ENCODE measurements around the gene VTI1B. TPM values are rescaled to one million over a fixed set of nuclear protein-coding genes. Genes with fewer than 3 reads are reported as not detected.
"Not testable (repeated sequence)": the region's sequence is repeated elsewhere in the genome, so short reads cannot be mapped to it uniquely, and the experiment has no call there.

The VTI1B gene
- total RNA-seq, 2 experiments from 2014 or later, result 41.5 to 93.3 TPM

DNA sequence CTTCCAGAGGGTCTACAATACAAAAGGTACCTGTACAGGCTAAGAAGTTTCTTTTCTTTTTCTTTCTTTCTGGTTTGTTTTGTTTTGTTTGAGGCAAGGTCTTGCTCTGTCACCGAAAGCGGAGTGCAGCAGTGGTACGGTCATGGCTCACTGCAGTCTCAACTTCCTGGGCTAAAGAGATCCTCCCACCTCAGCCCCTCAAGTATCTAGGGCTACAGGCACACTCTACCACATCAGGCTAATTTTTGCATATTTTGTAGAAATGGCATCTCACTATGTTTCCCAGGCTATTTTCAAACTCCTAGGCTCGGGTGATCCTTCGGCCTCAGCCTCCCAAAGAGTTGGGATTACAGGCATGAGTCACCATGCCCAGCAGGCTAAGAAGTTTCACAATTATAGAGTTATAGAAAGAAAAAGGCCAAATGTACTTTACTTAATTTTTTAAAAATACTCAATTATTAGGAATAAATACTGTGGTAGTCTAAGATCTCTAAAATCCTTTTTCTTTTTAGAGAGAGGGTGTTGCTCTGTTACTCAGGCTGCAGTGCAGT, 71.4 kb downstream of the VTI1B start:
- H3K27ac ChIP-seq (ENCODE audit: low read depth, low read length, poor library complexity, severe bottlenecking), result no peak overlapping the region
- CTCF ChIA-PET (ENCODE audit: unreplicated experiment), result no interaction called here
- DNase-seq (ENCODE audit: low spot score), result peak; percentile 68

GRCh38 chr14:67602076-67602475, 72.4 kb downstream of the VTI1B start:
- POLR2A ChIA-PET, result interaction anchor here (0.7 to 0.8 kb wide), 3 partner anchors 17 to 64 kb away, joined by 3 to 4 read pairs (median 3); no protein-coding TSS in a partner anchor
- H3K4me2 ChIP-seq (ENCODE audit: low read length), result no peak overlapping the region
- TF ChIP-seq EZH2phosphoT487 (IDR thresholded peaks at IDR 0.05; ENCODE audit: borderline replicate concordance, low read depth, low read length), result no peak
- TF ChIP-seq, protein P1, sequence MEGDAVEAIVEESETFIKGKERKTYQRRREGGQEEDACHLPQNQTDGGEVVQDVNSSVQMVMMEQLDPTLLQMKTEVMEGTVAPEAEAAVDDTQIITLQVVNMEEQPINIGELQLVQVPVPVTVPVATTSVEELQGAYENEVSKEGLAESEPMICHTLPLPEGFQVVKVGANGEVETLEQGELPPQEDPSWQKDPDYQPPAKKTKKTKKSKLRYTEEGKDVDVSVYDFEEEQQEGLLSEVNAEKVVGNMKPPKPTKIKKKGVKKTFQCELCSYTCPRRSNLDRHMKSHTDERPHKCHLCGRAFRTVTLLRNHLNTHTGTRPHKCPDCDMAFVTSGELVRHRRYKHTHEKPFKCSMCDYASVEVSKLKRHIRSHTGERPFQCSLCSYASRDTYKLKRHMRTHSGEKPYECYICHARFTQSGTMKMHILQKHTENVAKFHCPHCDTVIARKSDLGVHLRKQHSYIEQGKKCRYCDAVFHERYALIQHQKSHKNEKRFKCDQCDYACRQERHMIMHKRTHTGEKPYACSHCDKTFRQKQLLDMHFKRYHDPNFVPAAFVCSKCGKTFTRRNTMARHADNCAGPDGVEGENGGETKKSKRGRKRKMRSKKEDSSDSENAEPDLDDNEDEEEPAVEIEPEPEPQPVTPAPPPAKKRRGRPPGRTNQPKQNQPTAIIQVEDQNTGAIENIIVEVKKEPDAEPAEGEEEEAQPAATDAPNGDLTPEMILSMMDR (conservative IDR thresholded peaks at IDR 0.05; ENCODE audit: low read length), result no peak
- CTCF ChIA-PET (ENCODE audit: unreplicated experiment), result no interaction called here
- H3K9me2 ChIP-seq (ENCODE audit: insufficient read depth, low read length), result no peaks in the 10 kb centered on the region
- H3K27ac ChIP-seq (ENCODE audit: low read depth, low read length, poor library complexity, severe bottlenecking), result no peak overlapping the region
- intact Hi-C loops (cut with micrococcal nuclease; ENCODE audit: unreplicated experiment), result loop anchor here (10.0 kb wide), 1 partner anchor 213 kb away; the partner anchor contains the start of genes RAD51B and ZFYVE26
- no peaks in the 10 kb centered on the region for H4K20me1 ChIP-seq (ENCODE audit: insufficient read depth, low read length)
- BruUV-seq (replicated peaks), result no TSS peak
- H3K4me3 ChIP-seq (ENCODE audit: low read depth, low read length, poor library complexity, severe bottlenecking), result no peak overlapping the region
- H2AFZ ChIP-seq (ENCODE audit: low read length), result peak overlapping the region; percentile 61; the same call in 1 of the 2 replicates
- H3K36me3 ChIP-seq (ENCODE audit: insufficient read depth, low read length), result no peaks in the 10 kb centered on the region
- no peaks in the 10 kb centered on the region; the same call in 1 of the 2 replicates for H3K9me3 ChIP-seq (ENCODE audit: low read length)
- peaks cover 7% of the 10 kb centered on the region; the same call in 1 of the 2 replicates for H3K79me2 ChIP-seq (ENCODE audit: insufficient read depth, low read depth, low read length)
- H3K4me1 ChIP-seq (ENCODE audit: insufficient read depth, low read length, poor library complexity, severe bottlenecking), result peaks cover 22% of the 10 kb centered on the region
- no peak for DNase-seq (ENCODE audit: low spot score)

More for the DNA sequence above, 71.4 kb downstream of the VTI1B start:
- peaks cover 22% of the 10 kb centered on the region for H3K4me1 ChIP-seq (ENCODE audit: insufficient read depth, low read length, poor library complexity, severe bottlenecking)
- no peaks in the 10 kb centered on the region for H3K9me2 ChIP-seq (ENCODE audit: insufficient read depth, low read length)
- no TSS peak for BruUV-seq (replicated peaks)
- TF ChIP-seq, protein P1 (conservative IDR thresholded peaks at IDR 0.05; ENCODE audit: low read length), result no peak
- TF ChIP-seq EZH2phosphoT487 (IDR thresholded peaks at IDR 0.05; ENCODE audit: borderline replicate concordance, low read depth, low read length), result no peak
- POLR2A ChIA-PET, result interaction anchor here (0.7 to 1.4 kb wide), 4 partner anchors 12 to 63 kb away, joined by 3 to 9 read pairs (median 4); no protein-coding TSS in a partner anchor
- H3K9me3 ChIP-seq (ENCODE audit: low read length), result no peaks in the 10 kb centered on the region; the same call in 1 of the 2 replicates
- H4K20me1 ChIP-seq (ENCODE audit: insufficient read depth, low read length), result no peaks in the 10 kb centered on the region
- H3K4me3 ChIP-seq (ENCODE audit: low read depth, low read length, poor library complexity, severe bottlenecking), result no peak overlapping the region
- peak overlapping the region; percentile 34; the same call in 1 of the 2 replicates for H3K4me2 ChIP-seq (ENCODE audit: low read length)
- intact Hi-C loops (cut with micrococcal nuclease; ENCODE audit: unreplicated experiment), result loop anchor here (10.0 kb wide), 1 partner anchor 212 kb away; the partner anchor contains the start of genes RAD51B and ZFYVE26
- H2AFZ ChIP-seq (ENCODE audit: low read length), result peak overlapping the region; percentile 61
- no peaks in the 10 kb centered on the region for H3K36me3 ChIP-seq (ENCODE audit: insufficient read depth, low read length)
- peaks cover 7% of the 10 kb centered on the region; the same call in 1 of the 2 replicates for H3K79me2 ChIP-seq (ENCODE audit: insufficient read depth, low read depth, low read length)

DNA sequence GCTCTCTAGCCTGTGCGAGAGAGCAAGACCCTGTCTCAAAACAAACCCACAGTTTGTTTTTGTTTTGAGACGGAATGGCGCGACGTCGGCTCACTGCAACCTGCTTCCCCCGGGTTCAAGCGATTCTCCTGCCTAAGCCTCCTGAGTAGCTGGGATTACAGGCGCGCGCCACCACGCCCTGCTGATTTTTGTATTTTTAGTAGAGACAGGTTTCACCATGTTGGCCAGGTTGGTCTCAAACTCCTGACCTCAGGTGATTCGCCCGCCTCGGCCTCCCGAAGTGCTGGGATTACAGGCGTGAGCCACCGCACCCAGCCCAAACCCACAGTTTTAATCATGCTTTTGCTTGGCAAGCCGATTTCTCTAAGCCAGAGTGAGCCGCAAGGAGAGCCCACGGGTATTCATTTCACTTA, 73.9 kb downstream of the VTI1B start:
- H4K20me1 ChIP-seq (ENCODE audit: insufficient read depth, low read length); H3K36me3 ChIP-seq (ENCODE audit: insufficient read depth, low read length); BruUV-seq (replicated peaks); DNase-seq (ENCODE audit: low spot score); H3K27ac ChIP-seq (ENCODE audit: low read depth, low read length, poor library complexity, severe bottlenecking); H3K9me2 ChIP-seq (ENCODE audit: insufficient read depth, low read length); H3K9me3 ChIP-seq (ENCODE audit: low read length); H3K79me2 ChIP-seq (ENCODE audit: insufficient read depth, low read depth, low read length): not testable (repeated sequence)
- ChIA-PET CTCF (ENCODE audit: unreplicated experiment) (interaction anchor here (0.6 to 1.9 kb wide), 6 partner anchors 10 to 241 kb away, joined by 3 to 6 read pairs (median 4); partner anchors contain the start of genes ATP6V1D, EIF2S1 and RDH11), POLR2A (interaction anchor here (0.8 to 1.5 kb wide), 7 partner anchors 12 to 241 kb away, joined by 3 to 5 read pairs (median 3); partner anchors contain the start of genes ATP6V1D, EIF2S1 and RDH11)
- Histone ChIP-seq H3K4me2 (ENCODE audit: low read length) (peak overlapping the region; percentile 46; the same call in 1 of the 2 replicates), H2AFZ (ENCODE audit: low read length) (peak overlapping the region; percentile 53; the same call in 1 of the 2 replicates), H3K4me1 (ENCODE audit: insufficient read depth, low read length, poor library complexity, severe bottlenecking) (peaks cover 22% of the 10 kb centered on the region), H3K4me3 (ENCODE audit: low read depth, low read length, poor library complexity, severe bottlenecking) (peak overlapping the region; percentile 79)
- intact Hi-C loops (cut with micrococcal nuclease; ENCODE audit: unreplicated experiment), result loop anchor here (10.0 kb wide), 1 partner anchor 214 kb away; the partner anchor contains the start of genes RAD51B and ZFYVE26

Data from OCI-LY7 (cell line).